HG03442 (cell line): ENCODE data around the gene NCF1.
"Not testable (repeated sequence)": the region's sequence is repeated elsewhere in the genome, so short reads cannot be mapped to it uniquely, and the experiment has no call there.

Source experiments
- ATAC-seq: cut with Tn5 transposase; IDR thresholded peaks from one replicate; pipeline ENCODE4 v1.9.1; 2021; ENCODE audit warnings: mild to moderate bottlenecking, moderate library complexity; ENCODE audit not compliant: unreplicated experiment

NCF1 gene

GRCh38 chr7:74783595-74783994 is 9.8 kb downstream of the NCF1 start:
- not testable (repeated sequence) for ATAC-seq

- peak; percentile 88 for ATAC-seq
Observed at GRCh38 chr7:74788369-74789150, 14.7 kb downstream of the NCF1 start.

DNA sequence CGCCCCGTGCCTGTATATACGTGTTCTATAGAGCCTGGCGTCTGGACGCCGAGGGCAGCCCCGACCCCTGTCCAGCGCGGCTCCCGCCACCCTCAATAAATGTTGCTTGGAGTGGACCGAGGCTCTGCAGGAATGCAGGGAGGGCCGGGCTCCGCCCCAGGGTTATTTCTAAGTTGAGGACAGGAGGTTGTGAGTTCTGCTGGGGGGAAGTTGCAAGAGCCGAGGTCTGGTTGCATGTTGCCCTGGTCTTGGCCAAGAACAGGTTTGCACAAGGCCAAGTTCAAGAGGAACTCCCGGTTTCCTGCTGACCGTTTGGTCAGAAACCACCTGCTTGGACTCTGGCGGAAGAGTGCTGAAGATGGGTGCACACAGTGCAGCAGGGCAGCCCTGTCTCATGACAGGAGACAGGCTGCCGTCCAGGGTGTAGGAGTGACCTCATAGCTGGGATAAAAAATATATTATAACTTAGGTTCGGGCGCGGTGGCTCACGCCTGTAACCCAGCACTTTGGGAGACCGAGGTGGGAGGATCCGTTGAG is 15.5 kb downstream of the NCF1 start:
- not testable (repeated sequence) for ATAC-seq

- ATAC-seq = not testable (repeated sequence)
Observed at GRCh38 chr7:74797848-74798622, 24.2 kb downstream of the NCF1 start.

- ATAC-seq = not testable (repeated sequence)
Observed at GRCh38 chr7:74798644-74799043, 24.8 kb downstream of the NCF1 start.

DNA sequence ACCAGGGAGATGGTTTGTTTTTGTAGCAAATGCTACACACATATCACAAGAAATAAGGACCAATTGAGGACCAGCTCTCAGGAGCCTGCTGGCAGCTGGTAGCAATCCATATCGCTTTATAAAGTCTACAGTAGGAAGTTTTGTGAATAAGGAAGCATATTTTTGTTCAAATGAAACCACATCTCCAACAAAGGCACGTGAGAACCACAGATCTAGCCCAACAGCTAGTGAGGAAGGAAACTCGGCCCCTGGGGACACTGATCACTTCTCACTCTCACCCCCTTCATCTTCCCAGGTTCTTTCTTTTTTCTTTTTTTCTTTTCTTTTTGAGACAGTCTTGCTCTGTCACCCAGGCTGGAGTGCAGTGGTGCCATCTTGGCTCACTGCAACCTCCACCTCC is 42.1 kb downstream of the NCF1 start:
- ATAC-seq = not testable (repeated sequence)

DNA sequence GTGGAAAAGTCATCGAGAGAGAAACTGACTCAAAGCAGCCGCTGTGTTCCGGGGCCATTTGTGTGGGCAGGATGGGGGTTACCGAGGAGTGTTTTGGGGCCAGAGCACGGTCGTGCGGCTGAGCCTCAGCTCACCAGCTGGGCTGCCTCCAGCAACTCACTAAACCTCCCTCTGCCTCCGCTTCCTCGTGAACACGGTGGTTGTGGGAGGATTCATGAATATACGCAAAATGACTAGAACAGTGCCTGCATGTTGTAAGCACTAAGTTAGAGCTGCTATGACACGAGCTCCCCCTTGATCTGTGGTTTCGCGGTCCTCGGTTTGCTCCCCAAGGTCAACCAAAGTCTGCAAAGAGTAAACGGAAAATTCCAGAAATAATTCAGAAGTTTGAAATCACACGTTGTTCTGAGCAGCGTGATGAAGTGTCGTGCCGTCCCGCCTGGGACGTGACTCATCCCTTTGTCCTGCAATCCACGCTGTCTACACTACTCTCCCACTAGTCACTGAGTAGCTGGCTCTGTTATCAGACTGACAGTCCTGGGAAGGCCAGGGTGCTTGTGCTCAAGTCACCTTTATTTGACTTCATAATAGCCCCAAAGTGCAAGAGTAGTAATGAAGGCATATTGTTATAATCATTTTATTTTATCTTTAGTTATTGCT is 46.5 kb downstream of the NCF1 start:
- ATAC-seq = peak; percentile 83

DNA sequence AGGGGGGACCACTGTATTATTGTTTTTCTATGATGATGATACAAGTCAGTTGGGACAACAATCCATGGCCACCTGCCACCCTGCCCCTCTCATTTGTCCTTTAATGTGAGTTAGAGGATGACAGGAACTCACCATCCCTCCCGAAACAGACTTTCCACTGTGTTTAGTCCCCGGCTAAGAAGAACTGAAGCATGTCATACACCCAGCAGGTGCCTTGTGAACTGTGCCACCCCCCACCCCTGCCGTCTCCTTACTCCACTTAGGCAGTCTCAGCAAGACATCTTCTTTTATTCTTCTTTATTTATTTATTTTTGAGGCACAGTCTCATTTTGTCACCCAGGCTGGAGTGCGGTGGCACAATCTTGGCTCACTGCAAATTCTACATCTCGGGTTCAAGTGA is 47.4 kb downstream of the NCF1 start:
- ATAC-seq = not testable (repeated sequence)

GRCh38 chr7:74829959-74830358 is 56.1 kb downstream of the NCF1 start:
- not testable (repeated sequence) for ATAC-seq

- ATAC-seq = not testable (repeated sequence)
Observed at GRCh38 chr7:74830411-74830810, 56.6 kb downstream of the NCF1 start.
